ENCODE measurements around the gene MEAF6.

MEAF6 gene

DNA sequence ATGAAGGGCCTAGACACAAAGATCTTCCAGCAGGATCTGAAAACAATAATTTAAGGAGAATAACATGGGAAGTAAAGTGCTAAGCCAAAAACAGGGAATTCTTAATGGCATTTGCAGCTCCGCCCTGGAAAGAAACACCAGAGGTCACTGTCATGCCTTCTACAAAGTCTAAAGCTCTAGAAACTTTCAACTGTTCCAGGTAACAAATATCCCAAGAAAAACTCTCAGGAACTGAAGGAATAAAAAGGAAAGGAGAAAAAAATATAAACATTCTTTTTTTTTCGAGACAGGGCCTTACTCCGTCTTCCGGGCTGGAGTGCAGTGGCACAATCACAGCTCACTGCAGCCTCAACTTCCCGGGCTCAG, 27.0 kb downstream of the MEAF6 start:
- TF ChIP-seq, protein P1, sequence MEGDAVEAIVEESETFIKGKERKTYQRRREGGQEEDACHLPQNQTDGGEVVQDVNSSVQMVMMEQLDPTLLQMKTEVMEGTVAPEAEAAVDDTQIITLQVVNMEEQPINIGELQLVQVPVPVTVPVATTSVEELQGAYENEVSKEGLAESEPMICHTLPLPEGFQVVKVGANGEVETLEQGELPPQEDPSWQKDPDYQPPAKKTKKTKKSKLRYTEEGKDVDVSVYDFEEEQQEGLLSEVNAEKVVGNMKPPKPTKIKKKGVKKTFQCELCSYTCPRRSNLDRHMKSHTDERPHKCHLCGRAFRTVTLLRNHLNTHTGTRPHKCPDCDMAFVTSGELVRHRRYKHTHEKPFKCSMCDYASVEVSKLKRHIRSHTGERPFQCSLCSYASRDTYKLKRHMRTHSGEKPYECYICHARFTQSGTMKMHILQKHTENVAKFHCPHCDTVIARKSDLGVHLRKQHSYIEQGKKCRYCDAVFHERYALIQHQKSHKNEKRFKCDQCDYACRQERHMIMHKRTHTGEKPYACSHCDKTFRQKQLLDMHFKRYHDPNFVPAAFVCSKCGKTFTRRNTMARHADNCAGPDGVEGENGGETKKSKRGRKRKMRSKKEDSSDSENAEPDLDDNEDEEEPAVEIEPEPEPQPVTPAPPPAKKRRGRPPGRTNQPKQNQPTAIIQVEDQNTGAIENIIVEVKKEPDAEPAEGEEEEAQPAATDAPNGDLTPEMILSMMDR (IDR thresholded peaks at IDR 0.05; ENCODE audit: low read depth, low read length): no peak
- H3K4me3 ChIP-seq (replicated peaks in 1 of 2; ENCODE audit: low read depth in 2 of 2, low read length in 2 of 2): no peak overlapping the region
- no peak for DNase-seq (ENCODE audit: low read depth in 2 of 2)

DNA sequence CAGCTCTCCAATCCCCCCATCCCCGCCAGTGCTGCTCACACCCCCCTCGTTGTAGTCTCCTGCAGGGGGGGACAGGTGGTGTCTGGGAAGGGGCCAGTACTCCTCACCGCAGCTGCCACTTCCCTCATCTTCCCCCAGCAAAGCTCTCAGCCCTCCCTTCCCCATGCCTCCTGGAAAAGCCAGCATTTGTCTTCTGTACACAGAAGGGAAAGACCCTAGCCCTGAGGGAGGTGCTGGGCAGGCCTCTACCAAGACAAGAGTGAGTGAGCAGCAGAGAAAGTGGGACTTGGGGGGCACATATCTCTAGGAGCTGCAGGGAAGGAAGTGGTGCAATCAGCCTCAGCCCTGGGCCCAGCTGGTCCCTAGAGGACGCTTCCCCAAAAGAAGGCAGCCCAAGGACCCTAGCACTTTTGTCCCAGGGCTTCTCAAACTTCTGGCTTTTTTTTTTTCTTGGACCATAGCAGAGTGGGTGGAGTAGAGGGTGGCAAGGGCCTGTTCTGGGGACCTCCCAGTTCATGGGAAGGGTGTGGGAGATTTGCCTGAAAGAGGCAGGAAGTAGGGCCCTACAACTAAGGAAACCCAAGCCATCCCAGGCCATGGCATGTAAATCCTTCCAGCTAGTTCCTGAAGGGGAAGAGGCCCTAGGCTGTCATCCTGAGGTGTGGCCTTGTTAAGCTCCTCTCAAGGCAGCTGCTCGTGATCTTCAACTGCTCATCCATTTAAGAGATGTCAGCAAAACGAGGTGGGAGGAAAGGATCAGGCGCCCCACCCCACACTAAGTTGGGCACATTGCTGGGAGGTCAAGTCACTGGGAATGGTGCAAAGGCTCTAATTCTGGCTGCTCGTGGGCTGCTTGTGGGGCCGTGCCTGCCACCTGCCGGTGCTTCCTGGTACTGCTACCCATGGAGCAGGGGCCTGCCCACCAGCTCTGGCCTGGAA, 27.6 kb downstream of the MEAF6 start:
- peak; percentile 84 to 87 for DNase-seq (ENCODE audit: low read depth in 2 of 2)
- TF ChIP-seq, protein P1 (IDR thresholded peaks at IDR 0.05; ENCODE audit: low read depth, low read length): peak; percentile 99

DNA sequence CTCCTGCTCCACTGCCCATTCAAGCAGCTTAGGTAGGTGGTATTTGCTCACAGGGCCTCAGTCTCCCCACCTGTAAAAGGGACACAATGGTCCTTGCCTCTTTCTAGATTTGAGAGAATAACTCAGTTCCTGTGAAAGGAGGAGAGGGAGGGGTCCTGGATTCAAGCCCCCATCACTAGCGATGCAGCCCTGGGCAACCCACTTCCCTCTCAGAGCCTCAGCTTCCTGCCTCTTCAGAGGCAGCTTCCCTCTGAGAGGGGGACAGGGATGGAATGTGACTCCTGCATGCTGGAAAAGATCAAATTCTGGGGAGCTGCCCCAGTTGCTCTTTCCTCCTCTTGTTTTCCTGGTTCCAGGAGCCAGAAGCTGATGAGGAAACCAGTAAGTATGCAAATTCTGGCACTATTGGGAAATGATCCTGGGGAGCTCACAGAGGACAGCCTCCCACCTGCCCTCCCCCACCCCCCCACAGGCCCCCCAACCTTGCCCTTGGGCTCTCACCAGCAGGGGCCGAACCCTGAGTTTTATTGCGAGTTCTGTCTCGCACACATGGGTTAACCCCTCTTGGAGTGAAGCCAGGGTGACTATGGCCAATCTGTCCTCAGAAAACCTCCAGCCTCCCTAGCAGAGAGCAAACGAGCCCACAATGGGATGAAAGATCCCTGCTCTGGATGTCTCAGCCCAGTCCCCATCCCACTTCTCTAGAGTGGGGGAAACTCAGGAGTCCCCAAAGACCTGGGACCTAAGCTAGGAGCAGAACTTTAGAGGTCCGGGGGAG, 28.5 kb downstream of the MEAF6 start:
- TF ChIP-seq, protein P1 (IDR thresholded peaks at IDR 0.05; ENCODE audit: low read depth, low read length): no peak
- H3K4me3 ChIP-seq (replicated peaks in 1 of 2; ENCODE audit: low read depth in 2 of 2, low read length in 2 of 2): no peak overlapping the region
- DNase-seq (ENCODE audit: low read depth in 2 of 2): peak; percentile 53 to 56

More for the DNA sequence above, 27.6 kb downstream of the MEAF6 start:
- H3K4me3 ChIP-seq (replicated peaks in 1 of 2; ENCODE audit: low read depth in 2 of 2, low read length in 2 of 2): no peak overlapping the region

DNA sequence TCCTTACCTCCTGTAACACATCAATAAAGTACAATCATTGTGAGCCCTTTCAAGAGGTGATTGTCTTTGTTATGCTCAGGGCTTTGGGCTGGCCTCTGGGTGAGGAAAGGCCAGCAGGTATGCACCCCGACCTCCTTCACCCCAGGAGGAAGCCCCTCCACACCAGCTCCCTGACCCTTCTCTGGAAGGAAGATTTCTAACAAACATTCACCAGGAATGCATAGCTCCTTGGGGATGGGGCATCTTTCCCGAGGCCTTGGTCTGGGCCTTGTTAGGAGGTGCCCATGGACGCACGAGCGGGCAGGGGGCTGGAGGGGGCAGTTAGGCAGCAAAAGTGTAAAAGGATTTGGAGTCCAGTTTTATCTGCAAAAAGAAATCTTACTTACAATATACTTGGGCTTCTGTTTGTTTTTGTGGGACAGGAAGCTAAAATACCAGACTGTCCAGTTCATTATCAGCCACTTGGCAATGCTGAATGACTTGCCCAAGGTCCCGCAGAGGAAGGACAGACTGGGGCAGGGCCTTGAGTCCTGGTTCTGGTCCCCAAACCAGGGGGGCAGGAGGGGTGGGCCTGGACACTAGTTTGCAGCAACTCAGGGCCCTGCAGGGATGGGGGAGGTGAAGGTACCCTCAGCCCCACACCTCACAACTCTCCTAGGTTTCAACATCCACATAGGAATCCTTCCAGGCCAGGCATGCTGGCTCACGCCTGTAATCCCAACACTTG, 30.1 kb downstream of the MEAF6 start:
- DNase-seq (ENCODE audit: low read depth in 2 of 2): peak in 1 of 2 donors; percentile 16
- H3K4me3 ChIP-seq (replicated peaks in 1 of 2; ENCODE audit: low read depth in 2 of 2, low read length in 2 of 2): no peak overlapping the region
- TF ChIP-seq, protein P1 (IDR thresholded peaks at IDR 0.05; ENCODE audit: low read depth, low read length): no peak

DNA sequence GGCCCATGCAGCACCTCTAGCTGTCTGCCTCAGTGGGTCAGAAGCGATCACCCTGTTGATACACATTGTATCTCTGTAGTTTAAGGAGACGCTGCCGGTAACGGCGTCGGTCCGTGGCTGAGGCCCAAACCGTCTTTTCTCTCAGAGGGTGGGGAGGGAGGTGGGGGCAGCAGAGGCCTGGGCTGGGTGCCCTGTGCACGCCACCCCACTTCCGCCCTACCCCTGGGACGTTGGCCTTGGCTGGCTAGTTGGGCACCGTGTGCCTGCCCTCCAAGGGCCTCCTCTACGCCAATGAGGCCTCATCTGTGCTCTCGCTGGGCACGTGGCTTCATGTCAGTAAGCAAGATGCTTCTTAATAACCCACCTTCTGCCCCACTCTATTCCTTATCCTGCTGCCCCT, 30.8 kb downstream of the MEAF6 start:
- TF ChIP-seq, protein P1 (IDR thresholded peaks at IDR 0.05; ENCODE audit: low read depth, low read length): no peak
- no peak for DNase-seq (ENCODE audit: low read depth in 2 of 2)
- H3K4me3 ChIP-seq (replicated peaks in 1 of 2; ENCODE audit: low read depth in 2 of 2, low read length in 2 of 2): no peak overlapping the region
